ENCODE data around the gene PHF23. TPM values are rescaled to one million over a fixed set of nuclear protein-coding genes. Genes with fewer than 3 reads are reported as not detected.
A peak's percentile ranks its signal among the peaks of the same experiment; 100 is the strongest.

PHF23 gene
- total and polyA plus RNA-seq, 9 of the 15 experiments (the other 6 are each of a cell fraction or from before 2014, with no cell fraction given): 7.4 to 87.5 (median 33.7) TPM

DNA sequence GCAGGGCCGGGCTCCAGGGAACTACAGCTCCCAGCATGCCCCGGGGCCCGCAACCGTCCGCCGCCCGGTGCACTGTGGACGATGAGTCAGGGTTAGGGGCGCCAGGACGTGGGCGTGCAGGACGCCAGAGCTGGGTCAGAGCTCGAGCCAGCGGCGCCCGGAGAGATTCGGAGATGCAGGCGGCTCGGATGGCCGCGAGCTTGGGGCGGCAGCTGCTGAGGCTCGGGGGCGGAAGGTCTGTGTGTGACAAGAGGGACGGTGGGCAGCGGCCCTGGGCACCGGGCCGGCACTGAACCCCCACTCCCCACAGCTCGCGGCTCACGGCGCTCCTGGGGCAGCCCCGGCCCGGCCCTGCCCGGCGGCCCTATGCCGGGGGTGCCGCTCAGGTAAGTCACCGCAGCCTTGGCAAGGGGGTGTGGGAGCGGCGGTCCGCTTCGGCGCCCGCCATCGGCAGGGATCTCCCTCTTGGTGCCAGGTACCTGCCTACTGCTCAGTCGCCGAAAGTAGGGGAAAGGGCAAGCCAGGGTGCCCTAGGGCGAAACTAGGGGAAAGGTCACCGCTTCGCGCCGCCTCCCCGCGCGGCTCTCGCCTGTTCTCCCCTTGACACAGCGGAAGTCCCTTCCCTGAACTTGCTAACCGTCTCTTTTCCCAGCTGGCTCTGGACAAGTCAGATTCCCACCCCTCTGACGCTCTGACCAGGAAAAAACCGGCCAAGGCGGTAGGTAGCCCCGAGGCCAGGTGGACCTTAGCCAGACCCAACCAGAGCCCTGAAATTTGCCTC, 19.3 kb downstream of the PHF23 start, which contains the start of the genes ACADVL and DLG4 (continued):
- TF ChIP-seq, protein P1, sequence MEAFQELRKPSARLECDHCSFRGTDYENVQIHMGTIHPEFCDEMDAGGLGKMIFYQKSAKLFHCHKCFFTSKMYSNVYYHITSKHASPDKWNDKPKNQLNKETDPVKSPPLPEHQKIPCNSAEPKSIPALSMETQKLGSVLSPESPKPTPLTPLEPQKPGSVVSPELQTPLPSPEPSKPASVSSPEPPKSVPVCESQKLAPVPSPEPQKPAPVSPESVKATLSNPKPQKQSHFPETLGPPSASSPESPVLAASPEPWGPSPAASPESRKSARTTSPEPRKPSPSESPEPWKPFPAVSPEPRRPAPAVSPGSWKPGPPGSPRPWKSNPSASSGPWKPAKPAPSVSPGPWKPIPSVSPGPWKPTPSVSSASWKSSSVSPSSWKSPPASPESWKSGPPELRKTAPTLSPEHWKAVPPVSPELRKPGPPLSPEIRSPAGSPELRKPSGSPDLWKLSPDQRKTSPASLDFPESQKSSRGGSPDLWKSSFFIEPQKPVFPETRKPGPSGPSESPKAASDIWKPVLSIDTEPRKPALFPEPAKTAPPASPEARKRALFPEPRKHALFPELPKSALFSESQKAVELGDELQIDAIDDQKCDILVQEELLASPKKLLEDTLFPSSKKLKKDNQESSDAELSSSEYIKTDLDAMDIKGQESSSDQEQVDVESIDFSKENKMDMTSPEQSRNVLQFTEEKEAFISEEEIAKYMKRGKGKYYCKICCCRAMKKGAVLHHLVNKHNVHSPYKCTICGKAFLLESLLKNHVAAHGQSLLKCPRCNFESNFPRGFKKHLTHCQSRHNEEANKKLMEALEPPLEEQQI (IDR thresholded peaks at IDR 0.05): no peak
- TF ChIP-seq STAG1 (CRISPR knock-in tag; IDR thresholded peaks at IDR 0.05; ENCODE audit: borderline replicate concordance): no peak
- TF ChIP-seq, protein P2, sequence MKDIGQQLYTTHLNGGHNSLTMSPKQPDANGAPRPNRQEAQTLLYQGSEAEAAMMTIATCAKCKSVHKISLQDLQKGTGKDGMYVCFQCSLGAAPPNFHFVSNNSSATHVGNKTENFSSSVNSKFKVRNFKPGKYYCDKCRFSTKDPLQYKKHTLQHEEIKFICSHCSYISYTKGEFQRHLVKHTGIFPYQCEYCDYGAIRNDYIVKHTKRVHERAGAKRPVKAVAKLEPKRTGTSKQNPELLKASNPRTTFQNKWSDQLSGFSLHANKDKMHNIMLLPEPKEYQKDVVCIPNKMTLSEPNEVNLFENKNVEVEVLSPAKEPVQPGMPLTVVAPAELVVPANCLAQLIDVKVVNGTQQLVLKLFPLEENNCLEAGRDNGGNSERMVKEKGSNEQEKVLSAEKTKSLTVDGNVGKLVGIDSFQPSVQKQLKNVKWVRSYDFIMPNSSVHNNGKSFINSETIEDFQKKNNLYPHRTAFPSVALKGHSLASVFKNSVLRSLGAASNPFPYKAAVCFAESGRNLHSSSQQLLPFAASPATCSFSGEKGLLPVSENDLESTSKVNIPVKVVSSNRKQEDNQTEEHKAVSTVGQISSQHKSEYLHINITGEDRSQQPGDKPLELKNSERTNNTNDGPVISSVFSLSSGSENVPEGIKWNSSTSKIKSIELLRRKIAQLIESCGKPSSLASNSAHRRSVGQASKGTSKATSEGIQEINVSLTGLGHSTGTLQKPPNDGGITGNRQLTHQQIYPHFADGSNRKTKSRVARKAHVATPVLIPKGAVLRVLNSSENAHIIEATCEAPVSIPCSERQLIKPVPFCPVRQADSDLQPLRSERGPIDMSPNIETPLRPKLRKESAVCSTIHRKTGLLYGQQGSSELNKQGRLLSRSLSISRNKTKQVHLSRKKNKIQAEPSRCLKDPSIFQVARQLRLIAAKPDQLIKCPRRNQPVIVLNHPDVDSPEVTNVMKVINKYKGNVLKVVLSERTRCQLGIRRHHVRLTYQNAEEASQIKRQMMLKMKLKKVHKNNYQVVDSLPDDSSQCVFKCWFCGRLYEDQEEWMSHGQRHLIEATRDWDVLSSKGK (CRISPR knock-in tag; IDR thresholded peaks at IDR 0.05): no peak
- TF ChIP-seq, protein P3, sequence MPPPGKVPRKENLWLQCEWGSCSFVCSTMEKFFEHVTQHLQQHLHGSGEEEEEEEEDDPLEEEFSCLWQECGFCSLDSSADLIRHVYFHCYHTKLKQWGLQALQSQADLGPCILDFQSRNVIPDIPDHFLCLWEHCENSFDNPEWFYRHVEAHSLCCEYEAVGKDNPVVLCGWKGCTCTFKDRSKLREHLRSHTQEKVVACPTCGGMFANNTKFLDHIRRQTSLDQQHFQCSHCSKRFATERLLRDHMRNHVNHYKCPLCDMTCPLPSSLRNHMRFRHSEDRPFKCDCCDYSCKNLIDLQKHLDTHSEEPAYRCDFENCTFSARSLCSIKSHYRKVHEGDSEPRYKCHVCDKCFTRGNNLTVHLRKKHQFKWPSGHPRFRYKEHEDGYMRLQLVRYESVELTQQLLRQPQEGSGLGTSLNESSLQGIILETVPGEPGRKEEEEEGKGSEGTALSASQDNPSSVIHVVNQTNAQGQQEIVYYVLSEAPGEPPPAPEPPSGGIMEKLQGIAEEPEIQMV (tag; conservative IDR thresholded peaks at IDR 0.05; ENCODE audit: low read depth): no peak
- no peak for TF ChIP-seq ZNF197 (CRISPR knock-in tag; IDR thresholded peaks at IDR 0.05; ENCODE audit: low read depth)
- peak; percentile 91 for TF ChIP-seq JUND (IDR thresholded peaks at IDR 0.05; ENCODE audit: borderline replicate concordance, low read depth, low read length)
- TF ChIP-seq JUND (tag; IDR thresholded peaks at IDR 0.05; ENCODE audit: borderline replicate concordance, low read depth, low read length): peak; percentile 69; the same call in 1 of the 3 replicates
- TF ChIP-seq ZNF143 (CRISPR knock-in tag; IDR thresholded peaks at IDR 0.05): peak; percentile 90
- TF ChIP-seq GATAD2A (IDR thresholded peaks at IDR 0.05): no peak
- TF ChIP-seq ZNF316 (IDR thresholded peaks at IDR 0.05): peak; percentile 36; the same call in 1 of the 2 replicates
- TF ChIP-seq NFRKB (IDR thresholded peaks at IDR 0.05; ENCODE audit: low read depth): no peak
- TF ChIP-seq, protein P4, sequence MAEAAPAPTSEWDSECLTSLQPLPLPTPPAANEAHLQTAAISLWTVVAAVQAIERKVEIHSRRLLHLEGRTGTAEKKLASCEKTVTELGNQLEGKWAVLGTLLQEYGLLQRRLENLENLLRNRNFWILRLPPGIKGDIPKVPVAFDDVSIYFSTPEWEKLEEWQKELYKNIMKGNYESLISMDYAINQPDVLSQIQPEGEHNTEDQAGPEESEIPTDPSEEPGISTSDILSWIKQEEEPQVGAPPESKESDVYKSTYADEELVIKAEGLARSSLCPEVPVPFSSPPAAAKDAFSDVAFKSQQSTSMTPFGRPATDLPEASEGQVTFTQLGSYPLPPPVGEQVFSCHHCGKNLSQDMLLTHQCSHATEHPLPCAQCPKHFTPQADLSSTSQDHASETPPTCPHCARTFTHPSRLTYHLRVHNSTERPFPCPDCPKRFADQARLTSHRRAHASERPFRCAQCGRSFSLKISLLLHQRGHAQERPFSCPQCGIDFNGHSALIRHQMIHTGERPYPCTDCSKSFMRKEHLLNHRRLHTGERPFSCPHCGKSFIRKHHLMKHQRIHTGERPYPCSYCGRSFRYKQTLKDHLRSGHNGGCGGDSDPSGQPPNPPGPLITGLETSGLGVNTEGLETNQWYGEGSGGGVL (CRISPR knock-in tag; IDR thresholded peaks at IDR 0.05): no peak
- peak; percentile 81 for TF ChIP-seq CHD1 (IDR thresholded peaks at IDR 0.05; ENCODE audit: low read length)
- no peak for TF ChIP-seq CCNT2 (IDR thresholded peaks at IDR 0.05; ENCODE audit: borderline replicate concordance, extremely low read depth, insufficient read length, low read depth, low read length)
- TF ChIP-seq ZNF212 (CRISPR knock-in tag; IDR thresholded peaks at IDR 0.05): peak; percentile 47; the same call in 1 of the 2 replicates
- no peak for TF ChIP-seq ESRRA (IDR thresholded peaks at IDR 0.05; ENCODE audit: borderline replicate concordance, low read depth)
- 0 out of 2 replicates have a peak, but pooled peaks have one; percentile 71 for TF ChIP-seq NR2F6 (CRISPR knock-in tag; IDR thresholded peaks at IDR 0.05)
- TF ChIP-seq RHOXF2B (CRISPR knock-in tag; conservative IDR thresholded peaks at IDR 0.05): no peak
- TF ChIP-seq HDAC1 (IDR thresholded peaks at IDR 0.05): 0 out of 4 replicates have a peak, but pooled peaks of 1 of the 2 experiments have one; percentile 44

Data from K562 (cell line).